Activated naive CD8-positive, alpha-beta T cell treated with anti-CD3 and anti-CD28 coated beads, Interleukin-2, amount 50 U/mL, for 24 hours (primary cell): ENCODE data around the gene ZBTB47.

Experiments
- ATAC-seq: fragments of 150-1000 bp; cut with Tn5 transposase; one replicate; pipeline ENCODE4 v1.10.0; 2021
- DNase-seq: peaks from one replicate; pipeline ENCODE4 v3.0.0; 2021
- H3K27ac Mint-ChIP-seq: one replicate; pipeline ENCODE4 v1.8.0; 2021; ENCODE audit warnings: mild to moderate bottlenecking, mixed read lengths
- H3K27me3 Mint-ChIP-seq: one replicate; pipeline ENCODE4 v1.8.0; 2021; ENCODE audit warnings: mixed read lengths
- H3K36me3 Mint-ChIP-seq: one replicate; pipeline ENCODE4 v1.8.0; 2021; ENCODE audit warnings: low read depth, mixed read lengths
- H3K4me1 Mint-ChIP-seq: one replicate; pipeline ENCODE4 v1.8.0; 2021; ENCODE audit warnings: mixed read lengths
- H3K4me3 Mint-ChIP-seq: one replicate; pipeline ENCODE4 v1.8.0; 2021; ENCODE audit warnings: mild to moderate bottlenecking, moderate library complexity, mixed read lengths
- H3K9me3 Mint-ChIP-seq: one replicate; pipeline ENCODE4 v1.8.0; 2021; ENCODE audit warnings: mixed read lengths

ZBTB47 gene

DNA sequence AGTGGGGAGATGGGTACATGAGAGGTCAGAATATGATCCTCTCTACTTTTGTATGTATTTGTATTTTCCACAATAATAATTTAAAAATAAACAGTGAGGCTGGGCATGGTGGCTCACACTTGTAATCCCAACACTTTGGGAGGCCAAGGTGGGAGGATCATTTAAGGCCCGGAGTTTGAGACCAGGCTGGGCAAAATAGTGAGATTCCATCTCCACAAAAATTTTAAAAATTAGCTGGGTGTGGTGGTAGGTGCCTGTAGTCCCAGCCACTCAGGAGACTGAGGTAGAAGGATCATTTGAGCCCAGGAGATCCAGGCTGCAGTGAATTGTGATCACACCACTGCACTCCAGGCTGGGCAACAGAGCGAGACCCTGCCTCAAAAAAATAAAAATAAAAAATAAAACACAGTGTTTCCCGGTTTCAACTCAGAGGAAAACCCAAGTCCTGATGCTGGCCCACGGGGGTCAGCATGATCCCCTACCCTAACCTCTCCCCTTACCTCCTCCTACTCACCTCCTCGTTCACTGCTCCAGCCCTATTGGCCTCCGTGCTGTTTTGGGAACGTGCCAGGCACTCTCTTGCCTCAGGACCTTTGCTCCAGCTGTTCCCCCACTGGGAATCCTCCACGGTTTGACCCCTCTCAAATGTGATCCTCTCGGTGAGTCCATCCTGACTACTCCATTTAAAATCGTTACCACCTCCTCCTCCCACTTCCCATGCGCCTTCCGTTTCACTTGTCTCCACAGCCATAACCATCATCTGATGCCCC is 29.0 kb downstream of the ZBTB47 start:
- peaks cover 22% of the 10 kb centered on the region for H3K27me3 Mint-ChIP-seq
- no peak for ATAC-seq

DNA sequence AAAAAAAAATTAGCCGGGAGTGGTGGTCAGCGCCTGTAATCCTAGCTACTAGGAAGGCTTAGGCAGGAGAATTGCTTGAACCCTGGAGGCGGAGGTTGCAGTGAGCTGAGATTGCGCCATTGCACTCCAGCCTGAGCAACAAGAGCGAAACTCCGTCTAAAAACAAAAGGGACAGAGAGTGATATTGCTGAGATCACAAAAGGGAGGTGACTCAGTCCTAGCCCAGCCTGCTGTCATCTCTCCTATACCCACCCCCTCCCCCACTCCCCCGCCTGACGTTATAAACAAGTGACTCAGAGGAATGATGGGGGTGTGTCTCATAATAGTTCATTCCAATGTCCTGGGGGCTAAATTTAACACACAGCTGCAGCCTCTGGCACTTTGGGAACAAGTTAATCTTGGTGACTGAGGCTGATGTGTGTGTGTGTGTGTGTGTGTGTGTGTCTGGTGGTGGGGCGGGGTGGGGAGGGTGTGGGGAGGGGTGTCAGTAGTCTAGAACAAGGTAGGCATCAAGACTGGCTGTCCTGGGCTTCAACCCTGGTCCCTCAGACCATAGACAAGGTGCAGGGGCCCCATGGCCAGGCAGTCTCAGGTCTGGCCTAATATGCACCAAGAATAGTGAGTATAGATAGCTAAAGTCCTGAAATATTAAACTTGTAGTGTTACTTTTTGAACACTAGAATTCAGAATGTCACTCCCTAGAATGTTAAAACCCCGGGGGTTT is 30.5 kb downstream of the ZBTB47 start:
- ATAC-seq (peak; percentile 57), DNase-seq (peak; percentile 32)
- Mint-ChIP-seq H3K27me3 (peaks cover 22% of the 10 kb centered on the region), H3K27ac (no peak overlapping the region), H3K4me3 (no peak overlapping the region), H3K4me1 (no peaks in the 10 kb centered on the region), H3K36me3 (no peaks in the 10 kb centered on the region), H3K9me3 (no peaks in the 10 kb centered on the region)

More for the DNA sequence above, 29.0 kb downstream of the ZBTB47 start:
- no peak overlapping the region for H3K27ac Mint-ChIP-seq
- peaks cover 10% of the 10 kb centered on the region for H3K9me3 Mint-ChIP-seq
- H3K36me3 Mint-ChIP-seq = peaks cover 2% of the 10 kb centered on the region
- H3K4me3 Mint-ChIP-seq = no peak overlapping the region
- no peaks in the 10 kb centered on the region for H3K4me1 Mint-ChIP-seq
- DNase-seq = no peak

DNA sequence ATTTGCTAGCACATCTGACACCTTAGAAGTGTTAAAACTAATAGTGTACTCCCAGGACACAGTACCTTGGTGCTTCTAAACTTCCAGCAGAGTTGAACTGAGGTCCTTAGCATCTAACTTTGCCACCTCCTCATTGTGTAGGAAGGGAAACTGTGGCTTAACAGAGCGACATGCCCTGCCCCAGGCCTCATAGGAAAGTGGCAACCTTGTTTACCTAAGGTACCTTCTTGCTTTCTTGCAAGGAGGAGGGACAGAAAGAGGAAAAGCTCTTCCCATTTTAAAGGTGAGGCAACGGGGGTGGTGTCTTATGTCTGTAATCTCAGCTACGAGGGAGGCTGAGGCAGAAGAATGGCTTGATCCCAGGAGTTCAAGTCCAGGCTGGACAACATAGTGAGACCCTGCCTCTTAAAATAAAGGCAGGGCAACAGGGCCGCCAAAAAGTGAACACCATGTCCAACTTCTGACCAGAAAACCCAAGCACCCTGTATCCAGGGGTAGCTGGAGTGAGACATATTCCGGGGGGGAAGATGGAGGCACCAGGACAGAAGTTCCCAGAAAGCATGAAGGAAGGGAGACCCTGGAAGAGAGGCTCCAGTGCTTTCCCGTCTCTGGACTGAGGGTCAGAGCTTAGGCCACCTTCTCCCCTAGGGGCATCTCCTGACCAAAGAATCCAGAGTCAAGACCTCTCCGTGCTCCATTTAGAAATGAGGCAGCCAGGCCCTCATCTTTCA is 31.3 kb downstream of the ZBTB47 start:
- H3K27me3 Mint-ChIP-seq = peaks cover 21% of the 10 kb centered on the region
- DNase-seq (no peak), ATAC-seq (no peak)
- no peaks in the 10 kb centered on the region for H3K9me3 Mint-ChIP-seq
- H3K4me1 Mint-ChIP-seq = no peaks in the 10 kb centered on the region
- H3K4me3 Mint-ChIP-seq = no peak overlapping the region
- no peak overlapping the region for H3K27ac Mint-ChIP-seq
- no peaks in the 10 kb centered on the region for H3K36me3 Mint-ChIP-seq

DNA sequence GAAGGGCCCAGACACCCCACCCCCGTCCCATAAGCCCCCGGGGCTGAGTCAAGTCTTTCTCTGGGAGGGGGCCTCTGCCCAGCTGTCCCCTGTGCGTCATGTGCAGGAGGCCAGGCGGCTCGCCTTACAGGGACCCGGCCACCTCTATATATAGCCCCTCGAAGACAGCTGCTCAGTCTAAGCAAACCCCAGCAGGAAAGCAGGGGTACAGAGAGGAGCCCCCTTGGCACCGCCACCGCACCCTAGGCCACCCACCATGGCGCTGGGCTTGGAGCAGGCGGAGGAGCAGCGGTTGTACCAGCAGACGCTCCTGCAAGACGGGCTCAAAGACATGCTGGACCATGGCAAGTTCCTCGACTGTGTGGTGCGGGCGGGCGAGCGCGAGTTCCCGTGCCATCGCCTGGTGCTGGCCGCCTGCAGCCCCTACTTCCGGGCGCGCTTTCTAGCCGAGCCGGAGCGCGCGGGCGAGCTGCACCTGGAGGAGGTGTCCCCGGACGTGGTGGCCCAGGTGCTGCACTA is 31.9 kb downstream of the ZBTB47 start, which contains the start of gene KLHL40:
KLHL40 (plus strand) TSS at position 175 of the 519 bp plus-strand sequence; CDS start at position 257, 82 bp downstream.
- peaks cover 23% of the 10 kb centered on the region for H3K27me3 Mint-ChIP-seq
- H3K4me3 Mint-ChIP-seq = no peak within 1 kb of the TSS
- ATAC-seq = no peak
- DNase-seq = no peak
- H3K4me1 Mint-ChIP-seq = no peaks in the 10 kb centered on the region
- H3K9me3 Mint-ChIP-seq = no peaks in the 10 kb centered on the region
- H3K36me3 Mint-ChIP-seq = no peaks in the 10 kb centered on the region
- no peak within 1 kb of the TSS for H3K27ac Mint-ChIP-seq

DNA sequence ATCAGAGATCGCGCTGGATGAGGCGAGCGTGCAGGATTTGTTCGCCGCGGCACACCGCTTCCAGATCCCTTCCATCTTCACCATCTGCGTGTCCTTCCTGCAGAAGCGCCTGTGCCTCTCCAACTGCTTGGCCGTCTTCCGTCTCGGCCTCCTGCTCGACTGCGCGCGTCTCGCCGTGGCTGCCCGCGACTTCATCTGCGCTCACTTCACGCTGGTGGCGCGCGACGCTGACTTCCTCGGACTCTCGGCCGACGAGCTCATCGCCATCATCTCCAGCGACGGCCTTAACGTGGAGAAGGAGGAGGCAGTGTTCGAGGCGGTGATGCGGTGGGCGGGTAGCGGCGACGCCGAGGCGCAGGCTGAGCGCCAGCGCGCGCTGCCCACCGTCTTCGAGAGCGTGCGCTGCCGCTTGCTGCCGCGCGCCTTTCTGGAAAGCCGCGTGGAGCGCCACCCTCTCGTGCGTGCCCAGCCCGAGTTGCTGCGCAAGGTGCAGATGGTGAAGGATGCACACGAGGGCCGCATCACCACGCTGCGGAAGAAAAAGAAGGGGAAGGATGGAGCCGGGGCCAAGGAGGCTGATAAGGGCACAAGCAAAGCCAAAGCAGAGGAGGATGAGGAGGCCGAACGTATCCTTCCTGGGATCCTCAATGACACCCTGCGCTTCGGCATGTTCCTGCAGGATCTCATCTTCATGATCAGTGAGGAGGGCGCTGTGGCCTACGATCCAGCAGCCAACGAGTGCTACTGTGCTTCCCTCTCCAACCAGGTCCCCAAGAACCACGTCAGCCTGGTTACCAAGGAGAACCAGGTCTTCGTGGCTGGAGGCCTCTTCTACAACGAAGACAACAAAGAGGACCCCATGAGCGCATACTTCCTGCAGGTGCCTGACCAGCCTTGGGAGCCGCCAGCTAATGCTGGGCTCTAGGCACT is 32.7 kb downstream of the ZBTB47 start:
- DNase-seq (no peak), ATAC-seq (no peak)
- H3K27ac Mint-ChIP-seq = no peak overlapping the region
- no peaks in the 10 kb centered on the region for H3K36me3 Mint-ChIP-seq
- H3K4me3 Mint-ChIP-seq = no peak overlapping the region
- H3K4me1 Mint-ChIP-seq = no peaks in the 10 kb centered on the region
- H3K27me3 Mint-ChIP-seq = peaks cover 23% of the 10 kb centered on the region
- no peaks in the 10 kb centered on the region for H3K9me3 Mint-ChIP-seq

DNA sequence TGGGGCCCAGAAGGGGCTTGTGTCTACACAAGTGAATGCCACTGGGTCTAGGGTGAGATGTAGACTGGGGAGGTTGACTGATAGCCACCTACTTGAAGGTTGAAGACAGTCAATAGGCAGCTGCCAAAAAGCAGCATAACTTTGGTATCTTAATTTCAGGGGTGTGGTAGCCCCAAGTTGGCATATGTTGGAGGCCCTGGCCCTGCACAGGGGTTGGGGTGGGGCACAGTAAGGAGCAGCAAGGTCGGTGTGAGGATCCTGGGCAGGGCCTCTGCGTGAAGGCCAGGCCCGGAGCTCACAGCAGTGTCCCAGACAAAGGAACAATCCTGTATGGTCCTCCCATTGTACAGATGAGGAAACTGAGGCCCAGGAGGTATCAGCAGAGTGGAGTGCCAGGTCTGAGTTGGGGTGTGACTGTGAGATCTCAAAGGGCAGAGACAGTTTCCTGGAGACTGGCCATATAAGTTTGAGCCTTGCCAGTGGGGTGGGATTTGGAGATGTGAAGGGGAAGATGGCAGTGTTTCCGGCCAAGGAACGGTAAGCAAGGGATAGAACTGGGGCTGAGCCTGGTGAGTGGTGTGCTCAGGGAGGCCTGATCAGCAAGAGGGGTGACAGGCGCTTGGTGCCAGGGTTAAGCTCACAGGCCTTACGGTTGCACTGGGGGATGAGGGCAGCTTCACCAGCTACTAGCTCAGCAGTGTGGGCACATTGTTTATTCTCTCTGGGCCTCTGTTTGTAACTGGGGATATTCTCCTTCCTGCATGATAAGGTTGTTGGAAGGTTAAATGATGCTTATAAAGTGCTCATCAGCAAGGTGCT is 33.5 kb downstream of the ZBTB47 start:
- H3K27me3 Mint-ChIP-seq = peaks cover 21% of the 10 kb centered on the region
- H3K36me3 Mint-ChIP-seq = no peaks in the 10 kb centered on the region
- no peak for ATAC-seq
- H3K4me1 Mint-ChIP-seq = no peaks in the 10 kb centered on the region
- no peak overlapping the region for H3K4me3 Mint-ChIP-seq
- H3K27ac Mint-ChIP-seq = no peak overlapping the region
- DNase-seq = no peak
- H3K9me3 Mint-ChIP-seq = no peaks in the 10 kb centered on the region

DNA sequence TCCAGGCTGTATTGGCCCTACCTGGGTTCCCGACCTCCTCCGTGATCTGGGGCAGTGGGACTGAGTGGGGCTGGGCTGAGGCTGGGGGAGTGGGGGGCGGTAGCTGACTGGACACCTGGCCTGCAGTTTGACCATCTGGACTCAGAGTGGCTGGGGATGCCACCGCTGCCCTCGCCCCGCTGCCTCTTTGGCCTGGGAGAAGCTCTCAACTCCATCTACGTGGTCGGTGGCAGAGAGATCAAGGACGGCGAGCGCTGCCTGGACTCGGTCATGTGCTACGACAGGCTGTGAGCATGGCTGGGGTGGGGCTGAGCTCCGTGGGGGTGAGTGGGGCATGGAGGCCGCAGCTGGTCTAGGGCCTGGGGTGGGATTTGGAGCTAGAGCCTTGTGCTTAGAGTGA is 34.5 kb downstream of the ZBTB47 start:
- no peak overlapping the region for H3K27ac Mint-ChIP-seq
- ATAC-seq = no peak
- peaks cover 17% of the 10 kb centered on the region for H3K27me3 Mint-ChIP-seq
- H3K36me3 Mint-ChIP-seq = no peaks in the 10 kb centered on the region
- no peaks in the 10 kb centered on the region for H3K9me3 Mint-ChIP-seq
- DNase-seq = no peak
- H3K4me1 Mint-ChIP-seq = no peaks in the 10 kb centered on the region
- no peak overlapping the region for H3K4me3 Mint-ChIP-seq

DNA sequence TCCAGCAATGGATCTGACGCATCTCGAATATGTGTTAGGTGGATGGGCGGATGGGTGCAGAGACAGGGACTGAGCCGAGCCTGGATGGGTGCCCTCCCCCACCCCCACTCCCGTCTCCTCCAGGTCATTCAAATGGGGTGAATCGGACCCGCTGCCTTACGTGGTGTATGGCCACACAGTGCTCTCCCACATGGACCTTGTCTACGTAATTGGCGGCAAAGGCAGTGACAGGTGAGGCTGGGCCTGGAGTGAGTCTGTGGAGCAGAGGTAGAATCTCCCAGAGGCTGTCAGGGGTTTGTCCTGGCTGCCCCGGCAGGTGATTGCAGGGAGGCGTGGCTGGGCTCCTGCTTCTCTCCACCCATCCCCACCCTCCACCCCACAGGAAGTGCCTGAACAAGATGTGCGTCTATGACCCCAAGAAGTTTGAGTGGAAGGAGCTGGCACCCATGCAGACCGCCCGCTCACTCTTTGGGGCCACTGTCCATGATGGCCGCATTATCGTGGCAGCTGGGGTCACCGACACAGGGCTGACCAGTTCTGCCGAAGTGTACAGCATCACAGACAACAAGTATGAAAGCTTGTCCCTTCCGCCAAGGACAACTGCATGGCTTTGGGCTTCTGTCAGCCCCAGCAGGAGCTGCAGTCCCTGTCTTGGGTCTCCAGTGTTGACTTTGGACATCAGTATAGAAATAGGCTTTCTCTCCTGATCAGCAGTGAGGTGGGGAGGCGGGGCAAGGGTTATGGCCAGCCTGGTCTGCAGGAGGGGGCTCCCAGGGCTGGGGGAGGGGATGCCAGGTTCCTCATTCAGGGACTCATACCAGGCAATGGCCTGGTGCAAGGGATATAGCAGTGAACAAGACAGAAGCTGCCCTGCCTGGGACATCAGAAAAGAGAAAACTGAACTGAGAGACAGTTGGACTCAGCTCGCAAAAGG is 35.3 kb downstream of the ZBTB47 start:
- H3K27me3 Mint-ChIP-seq = peaks cover 17% of the 10 kb centered on the region
- H3K27ac Mint-ChIP-seq = no peak overlapping the region
- no peaks in the 10 kb centered on the region for H3K9me3 Mint-ChIP-seq
- no peak overlapping the region for H3K4me3 Mint-ChIP-seq
- no peaks in the 10 kb centered on the region for H3K4me1 Mint-ChIP-seq
- ATAC-seq = no peak
- DNase-seq = no peak
- H3K36me3 Mint-ChIP-seq = no peaks in the 10 kb centered on the region

DNA sequence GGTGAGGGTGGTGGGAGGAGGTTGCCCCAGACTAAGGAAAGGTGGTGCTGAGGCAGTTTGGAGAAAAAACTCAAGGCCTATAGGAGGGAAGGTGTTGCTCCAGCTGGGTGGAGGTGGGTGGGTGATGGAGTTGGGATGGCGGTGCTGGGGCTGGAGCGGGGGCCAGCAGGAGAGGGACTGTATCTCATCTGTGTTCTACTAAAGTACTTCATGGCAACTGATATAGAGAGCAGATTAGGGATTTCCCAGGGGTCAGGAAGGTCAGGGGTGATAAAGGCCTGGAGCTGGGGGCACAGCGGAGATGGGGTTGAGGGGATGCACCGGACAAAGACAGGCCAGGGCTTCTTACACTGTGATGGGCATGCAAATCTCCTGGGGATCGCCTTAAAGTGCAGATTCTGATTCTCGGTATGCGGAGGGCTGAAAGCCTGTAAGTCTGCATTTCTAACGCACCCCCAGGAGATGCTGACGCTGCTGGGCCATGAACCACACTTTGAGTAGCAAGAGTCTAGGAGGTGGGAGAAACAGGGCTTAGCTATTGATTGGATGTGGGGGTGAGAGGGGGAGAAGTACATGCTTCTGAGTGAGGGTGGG is 36.0 kb downstream of the ZBTB47 start:
- H3K27me3 Mint-ChIP-seq = peaks cover 16% of the 10 kb centered on the region
- no peaks in the 10 kb centered on the region for H3K36me3 Mint-ChIP-seq
- DNase-seq = no peak
- ATAC-seq = no peak
- no peak overlapping the region for H3K4me3 Mint-ChIP-seq
- no peaks in the 10 kb centered on the region for H3K9me3 Mint-ChIP-seq
- H3K27ac Mint-ChIP-seq = no peak overlapping the region
- no peaks in the 10 kb centered on the region for H3K4me1 Mint-ChIP-seq

DNA sequence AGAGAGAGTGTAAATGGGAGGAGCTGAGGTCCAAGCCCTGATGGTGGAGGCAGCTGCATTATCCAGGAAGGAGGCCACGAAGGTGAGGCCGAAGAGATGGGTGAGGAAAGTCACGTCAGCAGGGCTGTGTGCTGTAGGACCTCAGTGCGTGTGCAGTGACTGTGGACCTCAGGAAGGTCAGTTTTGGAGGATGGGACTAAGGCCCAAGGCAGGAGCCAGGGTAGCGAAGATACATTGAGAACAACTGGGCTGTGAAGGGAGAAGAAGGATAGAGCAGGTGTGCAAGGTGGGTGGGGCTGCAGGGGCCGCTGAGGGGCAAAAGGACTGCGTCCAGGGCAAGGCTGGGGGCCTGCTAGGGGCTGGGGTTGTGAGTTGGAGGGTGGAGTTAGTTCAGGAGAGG is 36.7 kb downstream of the ZBTB47 start:
- Mint-ChIP-seq H3K27ac (no peak overlapping the region), H3K36me3 (no peaks in the 10 kb centered on the region), H3K4me3 (no peak overlapping the region), H3K9me3 (no peaks in the 10 kb centered on the region), H3K4me1 (no peaks in the 10 kb centered on the region), H3K27me3 (peaks cover 11% of the 10 kb centered on the region)
- ATAC-seq (no peak), DNase-seq (no peak)

DNA sequence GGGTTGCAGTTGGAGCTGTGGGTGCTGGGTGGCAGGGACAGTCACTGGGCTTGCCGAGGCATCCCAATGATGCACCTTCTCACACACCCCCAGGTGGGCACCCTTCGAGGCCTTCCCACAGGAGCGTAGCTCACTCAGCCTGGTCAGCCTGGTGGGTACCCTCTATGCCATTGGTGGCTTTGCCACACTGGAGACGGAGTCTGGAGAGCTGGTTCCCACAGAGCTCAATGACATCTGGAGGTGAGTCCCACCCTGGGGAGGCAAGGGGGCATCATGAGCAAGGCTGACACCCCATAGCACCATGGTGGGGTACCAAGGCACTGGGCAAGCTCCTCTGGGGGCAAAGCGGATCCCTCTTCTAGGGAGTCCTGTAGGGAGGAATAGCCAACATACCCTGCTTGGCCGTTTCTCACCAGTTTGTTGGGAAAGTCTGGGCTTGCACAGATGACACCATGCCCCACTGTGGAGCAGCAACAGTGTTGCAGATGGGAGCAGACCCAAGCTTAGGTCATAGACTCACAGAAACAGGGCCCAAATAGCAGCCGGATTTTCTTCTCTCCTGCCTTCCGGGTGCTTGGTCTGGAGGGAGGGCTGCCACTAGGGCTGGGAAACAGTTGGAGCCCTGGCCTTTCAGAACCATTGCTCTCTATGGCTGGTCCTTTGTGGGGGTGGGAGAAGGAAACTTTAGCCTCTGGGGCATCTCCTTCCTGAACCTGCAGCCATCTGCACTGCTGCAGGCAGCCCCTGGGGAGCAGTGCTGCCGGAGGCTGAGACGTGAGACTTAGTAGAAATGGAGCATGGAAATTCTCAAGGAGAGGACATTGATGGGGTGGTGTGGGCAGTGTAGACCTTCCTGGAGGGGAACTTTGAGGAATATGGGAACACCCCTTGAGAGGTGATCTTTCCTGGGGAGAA is 37.5 kb downstream of the ZBTB47 start:
- Mint-ChIP-seq H3K4me3 (no peak overlapping the region), H3K9me3 (no peaks in the 10 kb centered on the region), H3K36me3 (no peaks in the 10 kb centered on the region), H3K27me3 (peaks cover 9% of the 10 kb centered on the region), H3K27ac (no peak overlapping the region), H3K4me1 (no peaks in the 10 kb centered on the region)
- DNase-seq = no peak
- ATAC-seq = peak; percentile 17
